Upper lobe of right lung (tissue), 1 donor: Measurements from ENCODE around the gene DGKI. TPM values are rescaled to one million over a fixed set of nuclear protein-coding genes. Genes with fewer than 3 reads are reported as not detected.

Experiments used
- ATAC-seq: fragments of 200-7000 bp; cut with Tn5 transposase; one replicate; pipeline ENCODE4 v1.9.1; 2020; ENCODE audit warnings: mild to moderate bottlenecking, moderate library complexity
- DNase-seq: peaks from one replicate; pipeline ENCODE4 v3.0.0-alpha.2; 2020
- H3K27ac ChIP-seq: fragments of 200-600 bp; one replicate; pipeline ENCODE4 v1.8.0; 2022
- H3K27me3 ChIP-seq: fragments of 200-600 bp; one replicate; pipeline ENCODE4 v1.8.0; 2022; ENCODE audit warnings: mild to moderate bottlenecking
- H3K36me3 ChIP-seq: fragments of 200-600 bp; one replicate; pipeline ENCODE4 v1.8.0; 2022
- H3K4me1 ChIP-seq: fragments of 200-600 bp; one replicate; pipeline ENCODE4 v1.8.0; 2022
- H3K4me3 ChIP-seq: fragments of 200-600 bp; one replicate; pipeline ENCODE4 v1.8.0; 2022; ENCODE audit warnings: mild to moderate bottlenecking
- H3K9me3 ChIP-seq: fragments of 200-600 bp; one replicate; pipeline ENCODE4 v1.8.0; 2022
- intact Hi-C: fragments of 100-400 bp; cut with DNase I; formaldehyde crosslinking; loops from one replicate; pipeline ENCODE4 v1.11.0; 2022
- total RNA-seq: library from RNA; stranded (reverse); fragmentation: NEBNext Ultra II Directional; extraction: Animal tissue kit (Norgen Biotek cat#: 25700); gene quantifications from one replicate; pipeline ENCODE4 v1.2.1, GENCODE V29; 2021
- TF ChIP-seq, protein P1 (sequence below): fragments of 200-600 bp; IDR thresholded peaks from one replicate; pipeline ENCODE4 v1.8.0; 2022; ENCODE audit warnings: antibody characterized with exemption
- donor health status: DM: no; HTN: yes; CAD: no; lungs with severe emphysema.

Gene DGKI
- total RNA-seq, 1 donor from 2014 or later = 0.67 TPM

DNA sequence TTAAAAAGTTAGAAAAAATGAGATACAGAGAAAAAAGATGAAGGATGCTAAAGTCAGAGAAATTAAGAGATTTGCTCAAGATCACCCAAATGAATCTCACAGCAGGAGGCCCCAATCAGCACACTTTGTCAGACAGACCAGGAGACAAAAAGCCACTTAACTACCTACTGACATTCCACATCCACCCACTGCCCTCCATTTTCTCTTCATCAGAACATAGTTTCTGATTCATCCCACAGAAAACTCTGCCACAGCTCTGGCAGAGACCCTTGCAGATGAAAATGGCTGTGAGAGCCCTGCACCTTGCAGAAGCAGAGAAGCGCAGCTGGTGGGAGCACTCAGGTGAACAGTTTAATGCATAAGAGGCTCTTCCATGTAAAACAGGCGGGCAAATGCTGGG lies 26.6 kb downstream of the DGKI start:
- H3K4me3 ChIP-seq = no peak overlapping the region
- H3K4me1 ChIP-seq = no peaks in the 10 kb centered on the region
- H3K36me3 ChIP-seq = no peaks in the 10 kb centered on the region
- H3K27ac ChIP-seq = no peak overlapping the region
- intact Hi-C loops = no loop called here
- no peaks in the 10 kb centered on the region for H3K27me3 ChIP-seq
- ATAC-seq (no peak), DNase-seq (no peak)
- TF ChIP-seq, protein P1, sequence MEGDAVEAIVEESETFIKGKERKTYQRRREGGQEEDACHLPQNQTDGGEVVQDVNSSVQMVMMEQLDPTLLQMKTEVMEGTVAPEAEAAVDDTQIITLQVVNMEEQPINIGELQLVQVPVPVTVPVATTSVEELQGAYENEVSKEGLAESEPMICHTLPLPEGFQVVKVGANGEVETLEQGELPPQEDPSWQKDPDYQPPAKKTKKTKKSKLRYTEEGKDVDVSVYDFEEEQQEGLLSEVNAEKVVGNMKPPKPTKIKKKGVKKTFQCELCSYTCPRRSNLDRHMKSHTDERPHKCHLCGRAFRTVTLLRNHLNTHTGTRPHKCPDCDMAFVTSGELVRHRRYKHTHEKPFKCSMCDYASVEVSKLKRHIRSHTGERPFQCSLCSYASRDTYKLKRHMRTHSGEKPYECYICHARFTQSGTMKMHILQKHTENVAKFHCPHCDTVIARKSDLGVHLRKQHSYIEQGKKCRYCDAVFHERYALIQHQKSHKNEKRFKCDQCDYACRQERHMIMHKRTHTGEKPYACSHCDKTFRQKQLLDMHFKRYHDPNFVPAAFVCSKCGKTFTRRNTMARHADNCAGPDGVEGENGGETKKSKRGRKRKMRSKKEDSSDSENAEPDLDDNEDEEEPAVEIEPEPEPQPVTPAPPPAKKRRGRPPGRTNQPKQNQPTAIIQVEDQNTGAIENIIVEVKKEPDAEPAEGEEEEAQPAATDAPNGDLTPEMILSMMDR = no peak
- H3K9me3 ChIP-seq = no peaks in the 10 kb centered on the region

DNA sequence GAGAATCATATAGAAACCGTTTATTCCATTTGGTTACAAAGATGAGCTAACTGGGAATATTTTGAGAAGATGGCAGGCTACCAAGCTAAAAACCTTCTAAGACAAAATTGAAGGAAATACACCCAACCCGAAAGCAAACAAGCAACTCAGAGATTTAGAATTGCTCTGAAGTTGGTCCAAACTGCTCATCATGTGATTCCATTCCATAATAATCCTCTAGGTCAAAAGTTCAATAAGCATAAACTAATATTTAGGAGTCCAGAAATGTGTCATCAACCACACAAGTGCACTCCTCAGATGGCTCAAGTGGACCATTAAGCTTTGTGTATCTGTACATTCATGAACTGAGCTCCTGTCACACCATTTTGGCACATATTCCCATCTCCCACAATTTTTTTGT lies 28.7 kb downstream of the DGKI start:
- DNase-seq (no peak), ATAC-seq (no peak)
- Histone ChIP-seq H3K27me3 (no peaks in the 10 kb centered on the region), H3K4me1 (no peaks in the 10 kb centered on the region), H3K9me3 (no peaks in the 10 kb centered on the region), H3K27ac (no peak overlapping the region), H3K4me3 (no peak overlapping the region), H3K36me3 (no peaks in the 10 kb centered on the region)
- TF ChIP-seq, protein P1 = no peak
- intact Hi-C loops = no loop called here

DNA sequence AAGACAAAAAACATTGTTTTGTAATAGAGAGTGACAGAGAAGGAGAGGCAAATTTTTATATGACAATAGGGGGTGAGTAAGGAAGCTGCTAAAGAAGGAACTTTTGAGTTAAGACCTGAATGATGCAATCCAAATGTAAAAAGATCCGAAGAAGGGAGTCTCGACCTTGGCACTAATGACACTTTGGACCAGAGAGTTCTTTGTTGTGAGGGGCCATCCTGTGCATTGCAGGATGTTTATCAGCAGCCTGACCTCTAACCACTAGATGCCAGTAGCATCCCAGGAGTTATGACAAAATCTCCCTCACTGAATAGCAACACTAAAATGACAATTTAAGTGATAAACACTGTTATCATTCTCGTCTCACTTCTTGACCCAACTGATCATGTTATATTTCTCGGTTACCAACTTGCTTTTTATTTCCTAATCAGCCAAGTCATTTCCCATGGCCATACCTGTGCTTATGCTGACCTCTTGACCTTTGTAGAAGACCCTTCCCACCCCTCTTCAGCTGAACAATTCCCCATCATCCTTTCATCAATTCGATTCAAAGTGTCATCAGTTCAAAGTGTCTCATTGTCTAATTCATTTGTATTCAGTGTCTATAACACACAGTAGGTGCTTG lies 30.0 kb downstream of the DGKI start:
- Histone ChIP-seq H3K27ac (no peak overlapping the region), H3K36me3 (no peaks in the 10 kb centered on the region), H3K4me3 (no peak overlapping the region), H3K9me3 (no peaks in the 10 kb centered on the region), H3K27me3 (no peaks in the 10 kb centered on the region), H3K4me1 (no peaks in the 10 kb centered on the region)
- TF ChIP-seq, protein P1 = no peak
- ATAC-seq (no peak), DNase-seq (no peak)
- intact Hi-C loops = no loop called here

DNA sequence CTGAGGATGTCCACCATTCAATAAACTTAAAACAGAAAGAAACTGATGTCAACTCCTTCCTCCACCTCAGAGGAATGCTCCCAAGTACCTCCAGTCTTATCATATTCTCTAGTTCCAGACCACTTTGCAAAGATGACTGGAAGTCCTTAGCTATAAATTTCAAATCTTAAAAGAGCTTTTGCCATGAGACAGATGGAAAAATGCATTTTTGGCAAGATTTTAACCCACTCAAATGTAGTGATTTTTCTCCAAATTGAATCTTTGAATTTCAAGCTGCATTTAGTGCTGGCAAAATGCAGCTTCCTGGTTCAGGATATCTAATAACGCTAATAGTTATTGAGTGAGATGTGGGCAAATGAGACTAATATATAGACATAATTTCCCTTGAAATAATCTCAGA lies 33.2 kb downstream of the DGKI start:
- TF ChIP-seq, protein P1 = no peak
- H3K36me3 ChIP-seq = no peaks in the 10 kb centered on the region
- H3K9me3 ChIP-seq = no peaks in the 10 kb centered on the region
- ATAC-seq (no peak), DNase-seq (no peak)
- intact Hi-C loops = no loop called here
- no peaks in the 10 kb centered on the region for H3K4me1 ChIP-seq
- H3K27me3 ChIP-seq = no peaks in the 10 kb centered on the region
- no peak overlapping the region for H3K4me3 ChIP-seq
- no peak overlapping the region for H3K27ac ChIP-seq

DNA sequence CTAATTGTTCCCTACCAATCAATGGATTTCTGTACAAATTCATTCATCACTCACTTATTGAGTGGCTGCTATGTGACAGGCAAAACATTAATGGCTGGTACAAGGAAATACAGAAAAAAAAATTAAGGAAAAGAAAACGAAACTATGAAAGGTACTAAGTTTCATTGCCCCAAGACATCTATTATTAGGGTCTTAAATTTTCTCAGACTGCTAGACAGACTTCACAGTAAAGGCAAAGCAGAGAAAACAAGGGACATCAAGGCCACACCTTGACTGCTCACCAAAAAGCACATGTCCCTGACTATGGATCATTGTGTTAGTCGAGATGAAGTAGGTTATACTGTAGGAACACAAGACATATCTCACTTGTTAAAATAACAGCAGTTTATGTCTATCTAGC lies 36.5 kb downstream of the DGKI start:
- TF ChIP-seq, protein P1 = no peak
- no peaks in the 10 kb centered on the region for H3K4me1 ChIP-seq
- no peaks in the 10 kb centered on the region for H3K27me3 ChIP-seq
- H3K27ac ChIP-seq = no peak overlapping the region
- intact Hi-C loops = no loop called here
- DNase-seq (no peak), ATAC-seq (no peak)
- H3K9me3 ChIP-seq = no peaks in the 10 kb centered on the region
- H3K4me3 ChIP-seq = no peak overlapping the region
- H3K36me3 ChIP-seq = no peaks in the 10 kb centered on the region

DNA sequence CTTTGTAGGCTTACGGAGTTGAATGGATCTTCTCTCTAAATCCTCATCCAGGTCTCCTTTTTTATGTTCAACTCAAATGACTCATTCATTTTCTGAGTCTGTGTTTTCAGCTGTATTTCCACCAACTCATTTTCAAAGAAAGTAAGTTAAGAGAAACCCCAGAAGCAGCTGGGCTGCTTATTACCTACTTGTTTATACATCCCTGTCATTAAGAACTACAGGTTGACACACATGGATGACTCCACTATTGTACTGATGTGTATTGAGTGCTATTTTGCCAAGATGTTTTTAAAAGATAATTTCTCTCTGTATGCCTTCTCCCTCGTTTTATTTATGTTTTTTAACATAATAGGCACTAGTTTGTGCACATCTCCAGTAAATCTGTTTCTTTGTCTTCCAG lies 41.9 kb downstream of the DGKI start:
- Histone ChIP-seq H3K4me1 (no peaks in the 10 kb centered on the region), H3K27ac (no peak overlapping the region), H3K36me3 (no peaks in the 10 kb centered on the region), H3K4me3 (no peak overlapping the region), H3K27me3 (no peaks in the 10 kb centered on the region), H3K9me3 (no peaks in the 10 kb centered on the region)
- TF ChIP-seq, protein P1 = no peak
- DNase-seq (no peak), ATAC-seq (no peak)
- intact Hi-C loops = no loop called here
